ENCODE data around the gene EBF3. TPM values are rescaled to one million over a fixed set of nuclear protein-coding genes. Genes with fewer than 3 reads are reported as not detected.

Gene EBF3
- total and polyA plus RNA-seq, 2 experiments from 2014 or later = 0.27 to 0.49 TPM

DNA sequence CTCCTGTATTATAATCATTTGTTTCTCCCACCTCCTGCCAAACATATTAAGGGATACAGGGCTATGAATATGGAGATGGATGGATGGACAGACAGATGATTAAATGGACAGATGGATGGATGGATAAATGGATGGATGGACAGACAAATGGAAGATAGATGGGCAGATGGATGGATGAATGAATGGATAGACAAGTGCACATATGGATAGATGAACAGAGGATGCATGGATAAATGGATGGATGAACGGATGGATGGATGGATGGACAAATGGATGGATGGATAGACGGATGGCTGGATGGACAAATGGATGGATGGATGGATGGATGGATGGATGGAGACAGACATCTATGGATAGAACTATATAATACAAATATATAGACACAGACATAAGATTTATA is 59.8 kb downstream of the EBF3 start (continued):
- TF ChIP-seq, protein P1, sequence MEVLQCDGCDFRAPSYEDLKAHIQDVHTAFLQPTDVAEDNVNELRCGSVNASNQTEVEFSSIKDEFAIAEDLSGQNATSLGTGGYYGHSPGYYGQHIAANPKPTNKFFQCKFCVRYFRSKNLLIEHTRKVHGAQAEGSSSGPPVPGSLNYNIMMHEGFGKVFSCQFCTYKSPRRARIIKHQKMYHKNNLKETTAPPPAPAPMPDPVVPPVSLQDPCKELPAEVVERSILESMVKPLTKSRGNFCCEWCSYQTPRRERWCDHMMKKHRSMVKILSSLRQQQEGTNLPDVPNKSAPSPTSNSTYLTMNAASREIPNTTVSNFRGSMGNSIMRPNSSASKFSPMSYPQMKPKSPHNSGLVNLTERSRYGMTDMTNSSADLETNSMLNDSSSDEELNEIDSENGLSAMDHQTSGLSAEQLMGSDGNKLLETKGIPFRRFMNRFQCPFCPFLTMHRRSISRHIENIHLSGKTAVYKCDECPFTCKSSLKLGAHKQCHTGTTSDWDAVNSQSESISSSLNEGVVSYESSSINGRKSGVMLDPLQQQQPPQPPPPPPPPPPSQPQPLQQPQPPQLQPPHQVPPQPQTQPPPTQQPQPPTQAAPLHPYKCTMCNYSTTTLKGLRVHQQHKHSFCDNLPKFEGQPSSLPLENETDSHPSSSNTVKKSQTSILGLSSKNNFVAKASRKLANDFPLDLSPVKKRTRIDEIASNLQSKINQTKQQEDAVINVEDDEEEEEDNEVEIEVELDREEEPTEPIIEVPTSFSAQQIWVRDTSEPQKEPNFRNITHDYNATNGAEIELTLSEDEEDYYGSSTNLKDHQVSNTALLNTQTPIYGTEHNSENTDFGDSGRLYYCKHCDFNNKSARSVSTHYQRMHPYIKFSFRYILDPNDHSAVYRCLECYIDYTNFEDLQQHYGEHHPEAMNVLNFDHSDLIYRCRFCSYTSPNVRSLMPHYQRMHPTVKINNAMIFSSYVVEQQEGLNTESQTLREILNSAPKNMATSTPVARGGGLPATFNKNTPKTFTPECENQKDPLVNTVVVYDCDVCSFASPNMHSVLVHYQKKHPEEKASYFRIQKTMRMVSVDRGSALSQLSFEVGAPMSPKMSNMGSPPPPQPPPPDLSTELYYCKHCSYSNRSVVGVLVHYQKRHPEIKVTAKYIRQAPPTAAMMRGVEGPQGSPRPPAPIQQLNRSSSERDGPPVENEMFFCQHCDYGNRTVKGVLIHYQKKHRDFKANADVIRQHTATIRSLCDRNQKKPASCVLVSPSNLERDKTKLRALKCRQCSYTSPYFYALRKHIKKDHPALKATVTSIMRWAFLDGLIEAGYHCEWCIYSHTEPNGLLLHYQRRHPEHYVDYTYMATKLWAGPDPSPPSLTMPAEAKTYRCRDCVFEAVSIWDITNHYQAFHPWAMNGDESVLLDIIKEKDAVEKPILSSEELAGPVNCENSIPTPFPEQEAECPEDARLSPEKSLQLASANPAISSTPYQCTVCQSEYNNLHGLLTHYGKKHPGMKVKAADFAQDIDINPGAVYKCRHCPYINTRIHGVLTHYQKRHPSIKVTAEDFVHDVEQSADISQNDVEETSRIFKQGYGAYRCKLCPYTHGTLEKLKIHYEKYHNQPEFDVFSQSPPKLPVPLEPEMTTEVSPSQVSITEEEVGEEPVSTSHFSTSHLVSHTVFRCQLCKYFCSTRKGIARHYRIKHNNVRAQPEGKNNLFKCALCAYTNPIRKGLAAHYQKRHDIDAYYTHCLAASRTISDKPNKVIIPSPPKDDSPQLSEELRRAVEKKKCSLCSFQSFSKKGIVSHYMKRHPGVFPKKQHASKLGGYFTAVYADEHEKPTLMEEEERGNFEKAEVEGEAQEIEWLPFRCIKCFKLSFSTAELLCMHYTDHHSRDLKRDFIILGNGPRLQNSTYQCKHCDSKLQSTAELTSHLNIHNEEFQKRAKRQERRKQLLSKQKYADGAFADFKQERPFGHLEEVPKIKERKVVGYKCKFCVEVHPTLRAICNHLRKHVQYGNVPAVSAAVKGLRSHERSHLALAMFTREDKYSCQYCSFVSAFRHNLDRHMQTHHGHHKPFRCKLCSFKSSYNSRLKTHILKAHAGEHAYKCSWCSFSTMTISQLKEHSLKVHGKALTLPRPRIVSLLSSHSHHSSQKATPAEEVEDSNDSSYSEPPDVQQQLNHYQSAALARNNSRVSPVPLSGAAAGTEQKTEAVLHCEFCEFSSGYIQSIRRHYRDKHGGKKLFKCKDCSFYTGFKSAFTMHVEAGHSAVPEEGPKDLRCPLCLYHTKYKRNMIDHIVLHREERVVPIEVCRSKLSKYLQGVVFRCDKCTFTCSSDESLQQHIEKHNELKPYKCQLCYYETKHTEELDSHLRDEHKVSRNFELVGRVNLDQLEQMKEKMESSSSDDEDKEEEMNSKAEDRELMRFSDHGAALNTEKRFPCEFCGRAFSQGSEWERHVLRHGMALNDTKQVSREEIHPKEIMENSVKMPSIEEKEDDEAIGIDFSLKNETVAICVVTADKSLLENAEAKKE (CRISPR knock-in tag; IDR thresholded peaks at IDR 0.05) = no peak

DNA sequence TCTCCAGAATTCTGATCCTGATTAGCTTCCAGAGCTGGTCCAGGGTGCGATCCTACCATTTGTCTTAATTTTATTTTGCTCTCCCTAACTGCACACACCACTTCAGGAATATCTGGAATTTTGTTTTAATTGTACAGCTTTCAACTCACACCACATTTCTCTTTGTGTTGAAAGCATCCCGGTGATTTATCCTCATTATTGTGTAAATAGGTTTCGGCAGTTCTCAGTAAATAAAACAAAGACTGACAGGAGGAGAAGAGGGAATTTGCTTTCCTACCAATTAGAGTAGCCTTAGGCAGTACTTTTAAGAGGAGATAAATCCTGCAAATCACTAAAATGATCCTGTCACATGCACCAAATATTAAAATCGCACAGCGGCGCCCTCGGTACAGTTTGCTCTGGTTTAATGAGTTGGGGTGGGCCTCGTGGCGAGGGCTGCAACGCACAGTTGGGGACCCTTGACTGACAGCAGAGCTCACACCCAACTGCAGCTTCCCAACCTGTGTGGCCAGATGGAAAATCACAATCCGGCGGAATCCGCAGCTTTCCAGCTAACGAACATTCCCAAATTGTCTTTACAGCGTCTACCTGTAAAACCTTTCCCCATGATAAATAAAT is 62.6 kb downstream of the EBF3 start:
- H3K27me3 Mint-ChIP-seq (ENCODE audit: insufficient read depth, low read depth, poor library complexity) = peaks cover 36% of the 10 kb centered on the region
- H3K9me3 Mint-ChIP-seq = no peaks in the 10 kb centered on the region
- H3F3A ChIP-seq (replicated peaks; ENCODE audit: low read depth) = peaks cover 4% of the 10 kb centered on the region; the same call in 1 of the 2 replicates
- H3K4me3 ChIP-seq = peak overlapping the region; percentile 19
- H3K27ac Mint-ChIP-seq = no peak overlapping the region
- H3K4me1 ChIP-seq (ENCODE audit: insufficient read depth) = peaks cover 34% of the 10 kb centered on the region
- TF ChIP-seq, protein P2, sequence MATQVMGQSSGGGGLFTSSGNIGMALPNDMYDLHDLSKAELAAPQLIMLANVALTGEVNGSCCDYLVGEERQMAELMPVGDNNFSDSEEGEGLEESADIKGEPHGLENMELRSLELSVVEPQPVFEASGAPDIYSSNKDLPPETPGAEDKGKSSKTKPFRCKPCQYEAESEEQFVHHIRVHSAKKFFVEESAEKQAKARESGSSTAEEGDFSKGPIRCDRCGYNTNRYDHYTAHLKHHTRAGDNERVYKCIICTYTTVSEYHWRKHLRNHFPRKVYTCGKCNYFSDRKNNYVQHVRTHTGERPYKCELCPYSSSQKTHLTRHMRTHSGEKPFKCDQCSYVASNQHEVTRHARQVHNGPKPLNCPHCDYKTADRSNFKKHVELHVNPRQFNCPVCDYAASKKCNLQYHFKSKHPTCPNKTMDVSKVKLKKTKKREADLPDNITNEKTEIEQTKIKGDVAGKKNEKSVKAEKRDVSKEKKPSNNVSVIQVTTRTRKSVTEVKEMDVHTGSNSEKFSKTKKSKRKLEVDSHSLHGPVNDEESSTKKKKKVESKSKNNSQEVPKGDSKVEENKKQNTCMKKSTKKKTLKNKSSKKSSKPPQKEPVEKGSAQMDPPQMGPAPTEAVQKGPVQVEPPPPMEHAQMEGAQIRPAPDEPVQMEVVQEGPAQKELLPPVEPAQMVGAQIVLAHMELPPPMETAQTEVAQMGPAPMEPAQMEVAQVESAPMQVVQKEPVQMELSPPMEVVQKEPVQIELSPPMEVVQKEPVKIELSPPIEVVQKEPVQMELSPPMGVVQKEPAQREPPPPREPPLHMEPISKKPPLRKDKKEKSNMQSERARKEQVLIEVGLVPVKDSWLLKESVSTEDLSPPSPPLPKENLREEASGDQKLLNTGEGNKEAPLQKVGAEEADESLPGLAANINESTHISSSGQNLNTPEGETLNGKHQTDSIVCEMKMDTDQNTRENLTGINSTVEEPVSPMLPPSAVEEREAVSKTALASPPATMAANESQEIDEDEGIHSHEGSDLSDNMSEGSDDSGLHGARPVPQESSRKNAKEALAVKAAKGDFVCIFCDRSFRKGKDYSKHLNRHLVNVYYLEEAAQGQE (IDR thresholded peaks at IDR 0.05; ENCODE audit: unreplicated experiment) = no peak
- TF ChIP-seq STAT1 (IDR thresholded peaks at IDR 0.05; ENCODE audit: unreplicated experiment) (no peak), NANOG (IDR thresholded peaks at IDR 0.05; ENCODE audit: borderline replicate concordance) (peak; percentile 79; the same call in 1 of the 2 replicates)
- no peaks in the 10 kb centered on the region for H3K36me3 ChIP-seq (ENCODE audit: insufficient read depth)
- H3K4me1 Mint-ChIP-seq = peaks cover 53% of the 10 kb centered on the region
- H4K20me1 ChIP-seq (replicated peaks; ENCODE audit: insufficient read depth) = no peaks in the 10 kb centered on the region; the same call in 1 of the 2 replicates
- 0 out of 2 replicates have a peak, but pooled peaks cover 6% of the 10 kb centered on the region for H3K27me3 ChIP-seq (ENCODE audit: insufficient read depth)
- no peak overlapping the region; the same call in 1 of the 2 replicates for H3K27ac ChIP-seq (ENCODE audit: low read depth)
- peak overlapping the region; percentile 8; the same call in 1 of the 3 replicates for H3K4me3 Mint-ChIP-seq
- peak overlapping the region; percentile 55 for H3K4me2 ChIP-seq
- H3K79me2 ChIP-seq (replicated peaks; ENCODE audit: insufficient read depth) = no peaks in the 10 kb centered on the region
- H3K9me2 ChIP-seq (ENCODE audit: insufficient read depth) = peaks cover 17% of the 10 kb centered on the region
- DNase-seq (ENCODE audit: low spot score) (peak; percentile 62), ATAC-seq (peak; percentile 60)
- H3K36me3 Mint-ChIP-seq (ENCODE audit: low read depth) = no peaks in the 10 kb centered on the region
- no peak overlapping the region for H2AFZ ChIP-seq
